Fibroblast of peridontal ligament (primary cell): Measurements from ENCODE around the gene CNTNAP2.
"Not testable (repeated sequence)": the region's sequence is repeated elsewhere in the genome, so short reads cannot be mapped to it uniquely, and the experiment has no call there.

Experiments
- DNase-seq: peaks from one replicate; pipeline ENCODE4 v3.0.0-alpha.2; 2010; ENCODE audit errors: extremely low read depth

Gene CNTNAP2

GRCh38 chr7:148261996-148262688, 2145.5 kb downstream of the CNTNAP2 start:
- DNase-seq, result no peak

- DNase-seq, result peak; percentile 25
Measured at GRCh38 chr7:148262721-148263229, 2146.2 kb downstream of the CNTNAP2 start.

- peak; percentile 34 for DNase-seq
Measured at GRCh38 chr7:148264933-148265557, 2148.4 kb downstream of the CNTNAP2 start.

- DNase-seq, result no peak
Measured at GRCh38 chr7:148265896-148266295, 2149.3 kb downstream of the CNTNAP2 start.

GRCh38 chr7:148266795-148267194, 2150.2 kb downstream of the CNTNAP2 start:
- no peak for DNase-seq

GRCh38 chr7:148270576-148270975, 2154.0 kb downstream of the CNTNAP2 start:
- DNase-seq, result no peak

- DNase-seq, result no peak
Measured at GRCh38 chr7:148274118-148274517, 2157.5 kb downstream of the CNTNAP2 start.

- no peak for DNase-seq
Measured at GRCh38 chr7:148275359-148275890, 2158.8 kb downstream of the CNTNAP2 start.

- no peak for DNase-seq
Measured at GRCh38 chr7:148276314-148277041, 2159.9 kb downstream of the CNTNAP2 start.

- no peak for DNase-seq
Measured at GRCh38 chr7:148277042-148277660, 2160.6 kb downstream of the CNTNAP2 start.

GRCh38 chr7:148286150-148286549, 2169.5 kb downstream of the CNTNAP2 start:
- DNase-seq, result no peak

- no peak for DNase-seq
Measured at GRCh38 chr7:148287538-148287937, 2170.9 kb downstream of the CNTNAP2 start.

GRCh38 chr7:148288592-148289151, 2172.1 kb downstream of the CNTNAP2 start:
- no peak for DNase-seq

GRCh38 chr7:148289630-148290029, 2173.0 kb downstream of the CNTNAP2 start:
- DNase-seq, result no peak

GRCh38 chr7:148290538-148290937, 2173.9 kb downstream of the CNTNAP2 start:
- no peak for DNase-seq

- DNase-seq, result no peak
Measured at GRCh38 chr7:148291799-148292198, 2175.2 kb downstream of the CNTNAP2 start.

- no peak for DNase-seq
Measured at GRCh38 chr7:148296994-148297644, 2180.5 kb downstream of the CNTNAP2 start.

- not testable (repeated sequence) for DNase-seq
Measured at GRCh38 chr7:148298768-148299167, 2182.2 kb downstream of the CNTNAP2 start.

GRCh38 chr7:148299350-148300276, 2183.0 kb downstream of the CNTNAP2 start:
- DNase-seq, result no peak

- DNase-seq, result not testable (repeated sequence)
Measured at GRCh38 chr7:148302436-148302835, 2185.8 kb downstream of the CNTNAP2 start.
